Retinal pigment epithelial cell (primary cell): ENCODE results near the gene TMEM139.

ENCODE experiments used
- DNase-seq: peaks from one replicate; pipeline ENCODE4 v3.0.0-alpha.2; 2010; ENCODE audit warnings: low read depth
- H3K4me3 ChIP-seq: 2 replicates; pipeline ENCODE4 v1.5.1; 2011; ENCODE audit warnings: mild to moderate bottlenecking, low read length, control low read depth, moderate library complexity
- TF ChIP-seq, protein P1 (sequence below): conservative IDR thresholded peaks from 2 replicates; pipeline ENCODE4 v1.5.1; 2011; ENCODE audit warnings: low read depth, low read length, control low read depth, inconsistent platforms

The TMEM139 gene

DNA sequence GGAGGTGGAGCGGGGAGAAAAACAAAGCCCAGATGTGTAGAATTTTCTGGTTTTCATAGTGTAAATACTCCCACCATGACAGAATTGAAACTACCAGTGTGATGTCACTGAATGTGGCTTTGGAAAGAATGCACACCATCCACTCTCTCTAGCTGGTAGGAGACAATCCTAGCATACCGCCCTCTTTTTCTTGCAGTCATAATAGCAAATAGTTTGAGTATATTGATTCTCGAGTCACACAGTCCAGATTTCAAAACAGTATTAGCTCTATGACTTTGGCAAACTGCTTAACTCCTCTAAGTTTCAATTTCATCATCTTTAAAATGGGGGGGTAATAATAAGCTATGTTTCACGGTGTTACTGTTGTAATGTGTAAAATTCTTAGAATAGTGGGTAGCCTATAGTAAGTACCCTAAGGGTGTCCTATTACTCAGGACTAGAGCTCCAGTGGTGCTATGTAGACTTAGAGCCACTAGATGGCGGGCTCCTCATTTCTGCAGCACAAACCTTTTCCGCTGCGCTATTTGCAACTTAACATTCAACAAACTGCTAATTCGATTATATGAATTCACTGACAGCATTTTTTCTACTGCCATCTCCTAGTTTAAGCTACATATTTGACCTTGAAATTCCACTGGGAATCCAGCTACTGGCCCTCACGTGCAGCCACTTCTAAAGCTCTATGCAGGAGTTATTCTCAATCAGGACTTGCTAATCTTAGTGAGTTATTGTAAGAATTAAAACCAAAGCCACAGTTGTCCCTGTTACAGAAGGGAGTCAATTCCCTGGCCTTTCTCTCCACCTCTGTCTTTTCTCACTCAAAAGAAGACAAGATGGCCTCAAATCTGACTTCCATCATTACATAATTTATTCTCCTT is 44.2 kb upstream of the TMEM139 start:
- TF ChIP-seq, protein P1, sequence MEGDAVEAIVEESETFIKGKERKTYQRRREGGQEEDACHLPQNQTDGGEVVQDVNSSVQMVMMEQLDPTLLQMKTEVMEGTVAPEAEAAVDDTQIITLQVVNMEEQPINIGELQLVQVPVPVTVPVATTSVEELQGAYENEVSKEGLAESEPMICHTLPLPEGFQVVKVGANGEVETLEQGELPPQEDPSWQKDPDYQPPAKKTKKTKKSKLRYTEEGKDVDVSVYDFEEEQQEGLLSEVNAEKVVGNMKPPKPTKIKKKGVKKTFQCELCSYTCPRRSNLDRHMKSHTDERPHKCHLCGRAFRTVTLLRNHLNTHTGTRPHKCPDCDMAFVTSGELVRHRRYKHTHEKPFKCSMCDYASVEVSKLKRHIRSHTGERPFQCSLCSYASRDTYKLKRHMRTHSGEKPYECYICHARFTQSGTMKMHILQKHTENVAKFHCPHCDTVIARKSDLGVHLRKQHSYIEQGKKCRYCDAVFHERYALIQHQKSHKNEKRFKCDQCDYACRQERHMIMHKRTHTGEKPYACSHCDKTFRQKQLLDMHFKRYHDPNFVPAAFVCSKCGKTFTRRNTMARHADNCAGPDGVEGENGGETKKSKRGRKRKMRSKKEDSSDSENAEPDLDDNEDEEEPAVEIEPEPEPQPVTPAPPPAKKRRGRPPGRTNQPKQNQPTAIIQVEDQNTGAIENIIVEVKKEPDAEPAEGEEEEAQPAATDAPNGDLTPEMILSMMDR = peak; percentile 93
- H3K4me3 ChIP-seq = no peak overlapping the region
- DNase-seq = peak; percentile 56

DNA sequence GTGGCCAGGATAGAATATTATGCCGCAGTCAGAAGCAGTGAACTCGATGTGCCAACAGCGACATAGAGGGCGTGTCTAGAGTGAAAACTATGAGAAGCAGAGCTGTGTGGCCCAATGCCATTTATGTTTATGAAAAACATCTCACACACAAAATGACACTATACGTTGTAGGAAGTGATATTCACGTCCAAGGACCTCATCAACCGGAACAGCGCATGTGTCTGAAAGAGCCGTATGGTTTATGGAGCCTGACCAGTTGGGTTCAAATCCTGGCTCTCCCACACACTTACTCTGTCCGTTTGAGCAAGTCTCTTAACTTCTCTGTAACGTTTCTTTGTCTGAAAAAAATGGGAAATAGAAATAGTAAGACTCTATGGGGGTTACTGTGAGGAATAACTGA is 42.5 kb upstream of the TMEM139 start:
- DNase-seq = no peak
- TF ChIP-seq, protein P1 = no peak
- no peak overlapping the region for H3K4me3 ChIP-seq

DNA sequence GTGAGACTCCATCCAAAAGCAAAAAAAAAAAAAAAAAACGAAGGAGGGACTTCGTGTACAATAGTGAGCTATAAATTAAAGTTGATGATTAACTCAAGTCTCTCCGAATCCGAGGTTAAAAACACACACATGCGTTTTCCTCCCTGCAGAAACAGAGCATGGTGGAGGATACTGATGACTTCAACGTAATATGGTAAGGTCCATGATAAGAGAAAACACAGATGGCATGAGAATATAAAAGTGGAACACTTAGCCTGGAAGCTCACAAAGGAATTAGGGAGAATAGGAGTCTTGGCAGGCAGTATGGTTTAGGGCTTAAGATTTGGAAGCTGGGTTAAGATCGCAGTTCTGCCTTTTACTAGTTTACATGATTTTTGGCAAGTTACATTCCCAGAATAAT is 41.6 kb upstream of the TMEM139 start:
- TF ChIP-seq, protein P1 = no peak

GRCh38 chr7:143243614-143244013 is 41.1 kb upstream of the TMEM139 start:
- TF ChIP-seq, protein P1 = no peak
- H3K4me3 ChIP-seq = no peak overlapping the region
- DNase-seq = no peak

More for the DNA sequence above, 41.6 kb upstream of the TMEM139 start:
- H3K4me3 ChIP-seq = no peak overlapping the region
- no peak for DNase-seq

DNA sequence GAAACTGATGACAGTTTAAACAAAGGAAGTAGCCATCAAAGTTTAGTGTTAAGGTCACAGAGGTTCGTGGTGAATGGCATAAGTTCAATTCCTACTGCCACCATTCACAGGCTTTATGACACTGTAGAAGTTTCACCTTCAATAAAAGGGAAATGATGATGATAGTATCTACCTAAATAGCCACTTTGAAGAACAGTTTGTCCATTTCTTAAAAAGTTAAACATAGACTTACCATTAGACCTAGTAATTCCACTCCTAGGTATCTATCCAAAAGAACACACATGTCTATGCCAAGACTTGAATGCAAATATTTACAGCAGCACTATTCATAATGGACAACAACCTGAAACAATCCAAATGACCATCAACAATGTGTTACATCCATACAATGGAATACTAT is 40.4 kb upstream of the TMEM139 start:
- TF ChIP-seq, protein P1 = no peak
- H3K4me3 ChIP-seq = no peak overlapping the region
- DNase-seq = no peak

DNA sequence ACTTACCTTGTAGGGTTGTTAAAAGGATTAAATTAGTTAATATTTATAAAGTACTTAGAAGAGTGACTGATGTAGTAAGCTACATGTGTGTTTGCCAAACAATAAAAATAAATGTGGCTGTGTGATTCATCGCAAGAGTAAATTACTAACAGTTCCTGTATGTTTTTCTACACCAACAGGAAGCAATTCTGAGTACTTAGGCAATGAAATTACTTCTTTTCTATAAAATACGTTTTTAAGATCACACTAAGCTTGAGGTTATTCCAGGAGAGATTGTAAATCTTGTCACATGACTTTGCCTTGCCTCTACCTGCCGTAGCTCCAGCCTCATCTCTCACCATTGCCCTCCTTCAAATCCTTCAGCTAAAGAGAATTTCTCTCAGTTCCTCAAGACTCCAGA is 39.6 kb upstream of the TMEM139 start:
- no peak for DNase-seq
- no peak overlapping the region for H3K4me3 ChIP-seq
- TF ChIP-seq, protein P1 = no peak

DNA sequence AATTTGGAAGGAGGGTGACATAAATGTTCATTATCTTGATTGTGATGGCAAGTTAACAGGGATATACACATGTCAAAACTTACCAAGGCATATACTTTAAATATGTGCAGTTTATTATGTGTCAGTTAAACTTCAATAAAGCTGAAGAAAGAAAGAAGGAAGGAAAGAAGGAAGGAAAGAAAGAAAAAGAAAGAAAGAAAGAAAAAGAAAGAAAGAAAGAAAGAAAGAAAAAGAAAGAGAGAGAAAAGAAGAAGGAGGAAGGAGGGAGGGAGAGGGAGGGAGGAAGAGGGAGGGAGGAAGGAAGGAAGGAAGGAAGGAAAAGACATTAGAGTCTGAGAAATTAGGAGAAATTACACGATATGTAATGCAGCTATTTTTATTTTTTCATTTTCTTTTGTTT is 37.4 kb upstream of the TMEM139 start:
- TF ChIP-seq, protein P1 = no peak
- no peak for DNase-seq
- no peak overlapping the region for H3K4me3 ChIP-seq
